NCI-H524 treated with DMSO at 0.1 percent for 48 hours (cell line): Measurements from ENCODE around the gene AFF3.

ENCODE experiments used
- DNase-seq: peaks from one replicate; lab custom pipeline; 2025; lab: John Stamatoyannopoulos, UW

AFF3 gene

DNA sequence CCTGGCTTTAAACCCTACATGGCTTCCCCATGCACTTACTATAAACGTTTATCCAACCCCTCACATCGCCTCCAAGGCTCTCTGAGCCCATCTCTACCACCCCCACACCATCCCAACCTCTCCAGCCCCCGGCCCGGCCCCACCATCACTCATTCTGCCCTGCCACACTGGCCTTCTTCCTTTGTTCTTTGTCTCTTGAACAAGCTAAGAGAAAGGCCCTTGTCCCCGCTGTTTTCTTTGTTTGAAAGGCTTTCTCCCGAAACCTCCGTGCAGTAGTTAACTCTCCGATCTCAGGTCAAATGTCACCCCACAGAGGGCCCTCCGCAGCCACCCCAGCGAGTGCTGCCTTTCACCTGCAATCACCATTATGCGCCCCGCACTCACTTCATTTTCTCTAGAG, 100.4 kb downstream of the AFF3 start:
- no peak for DNase-seq

DNA sequence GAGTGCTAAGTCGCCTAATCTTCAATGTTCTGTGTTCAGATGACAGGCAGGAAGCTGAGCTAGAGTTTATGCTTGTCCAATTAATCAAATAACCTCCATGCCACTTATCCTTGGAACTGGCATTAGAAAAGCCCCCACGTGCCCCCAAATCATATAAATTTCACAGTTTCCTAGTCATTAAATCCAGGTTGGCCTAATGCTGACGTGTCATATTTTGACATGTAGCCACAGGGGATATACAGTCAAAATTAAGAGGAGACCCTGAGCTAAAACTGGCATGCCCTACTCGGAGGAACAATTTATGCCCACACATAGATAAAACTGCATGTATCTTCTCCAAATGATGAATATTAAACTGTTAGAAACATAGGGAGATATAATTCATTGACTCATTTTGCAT, 101.0 kb downstream of the AFF3 start:
- no peak for DNase-seq

DNA sequence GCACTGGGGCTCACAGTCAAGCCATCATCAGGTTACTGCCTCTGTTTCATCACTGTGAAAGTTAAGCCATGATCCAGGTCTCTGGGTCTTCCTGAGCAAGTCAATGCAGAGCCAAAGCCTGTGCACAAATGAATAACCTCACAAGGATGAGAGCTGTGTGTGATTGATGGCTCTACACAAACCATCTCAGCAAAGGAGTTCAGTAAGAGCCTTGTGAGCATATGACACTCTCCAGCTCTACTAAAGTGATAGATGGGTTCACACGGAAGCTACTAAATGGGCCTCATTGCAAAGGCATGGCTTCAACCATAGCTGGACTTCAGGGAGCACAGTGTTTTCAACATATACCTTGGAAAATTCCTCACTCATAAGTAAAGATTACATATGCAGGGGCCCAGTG, 101.5 kb downstream of the AFF3 start:
- no peak for DNase-seq

DNA sequence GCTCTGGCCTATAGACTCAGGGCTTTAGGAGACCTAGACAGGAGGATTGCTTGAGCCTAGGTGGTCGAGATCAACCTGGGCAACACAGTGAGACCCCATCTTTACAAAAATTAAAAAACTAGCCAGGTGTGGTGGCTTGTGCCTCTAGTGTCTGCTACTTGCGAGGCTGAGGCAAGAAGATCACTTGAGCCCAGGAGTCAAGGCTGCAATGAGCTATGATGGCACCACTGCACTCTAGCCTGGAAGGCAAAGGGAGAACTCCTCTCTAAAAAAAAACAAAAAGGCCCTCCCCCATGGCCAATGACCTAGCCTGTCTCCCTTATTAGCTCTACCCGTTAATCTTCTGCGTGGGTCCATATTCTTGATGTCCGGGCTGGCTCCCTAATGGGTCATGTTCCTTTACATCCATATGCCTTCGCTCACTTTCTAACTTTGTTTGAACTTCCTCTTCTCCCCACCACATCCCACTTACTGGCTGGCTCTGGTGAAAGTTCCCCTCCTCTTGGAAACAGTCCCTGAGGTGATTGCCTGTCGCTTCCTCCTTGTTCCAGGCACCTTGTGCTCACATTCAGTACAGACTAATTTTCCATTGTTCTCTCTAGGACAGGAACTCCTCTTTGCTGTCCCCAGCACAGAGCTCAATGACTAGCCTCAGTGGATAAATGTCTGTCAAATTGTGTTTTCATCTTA, 103.0 kb downstream of the AFF3 start:
- no peak for DNase-seq

DNA sequence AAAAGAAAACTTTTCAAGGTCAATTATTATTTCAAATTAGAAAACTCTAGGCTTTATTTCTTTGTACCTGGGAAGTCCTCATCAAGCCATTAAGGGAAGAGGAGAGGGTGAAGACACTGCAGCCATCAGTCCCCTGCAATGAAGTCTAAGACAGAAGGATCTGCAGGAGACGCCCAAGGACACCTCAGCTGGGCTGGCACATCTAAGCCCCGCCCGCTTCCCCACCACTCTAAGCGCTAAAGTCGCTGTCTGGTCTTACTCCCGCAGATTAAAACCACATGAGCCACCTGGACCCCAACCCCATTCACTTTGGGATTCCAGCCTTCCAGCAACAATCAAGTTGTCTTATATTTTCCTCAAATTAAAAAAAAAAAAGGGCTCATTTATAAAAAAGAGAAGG, 104.4 kb downstream of the AFF3 start:
- DNase-seq = no peak

DNA sequence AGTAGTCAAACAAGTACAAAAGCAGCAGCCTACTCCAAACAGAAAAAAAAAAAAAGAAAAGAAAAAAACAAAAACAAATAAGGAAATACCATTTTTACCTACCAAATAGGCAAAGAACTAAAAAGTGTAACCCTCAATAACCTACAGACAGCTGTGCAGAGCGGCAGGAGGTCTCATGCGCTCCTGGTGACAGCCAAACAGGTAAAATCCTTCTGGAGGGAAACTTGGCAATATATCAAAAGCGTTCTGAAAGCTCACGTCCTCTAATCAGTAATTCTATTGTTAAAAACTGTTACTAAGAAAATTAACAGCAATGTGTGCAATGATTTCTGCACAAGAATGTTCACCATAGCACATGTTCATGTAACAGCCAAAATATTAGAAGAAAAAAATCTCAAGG, 105.6 kb downstream of the AFF3 start:
- no peak for DNase-seq

DNA sequence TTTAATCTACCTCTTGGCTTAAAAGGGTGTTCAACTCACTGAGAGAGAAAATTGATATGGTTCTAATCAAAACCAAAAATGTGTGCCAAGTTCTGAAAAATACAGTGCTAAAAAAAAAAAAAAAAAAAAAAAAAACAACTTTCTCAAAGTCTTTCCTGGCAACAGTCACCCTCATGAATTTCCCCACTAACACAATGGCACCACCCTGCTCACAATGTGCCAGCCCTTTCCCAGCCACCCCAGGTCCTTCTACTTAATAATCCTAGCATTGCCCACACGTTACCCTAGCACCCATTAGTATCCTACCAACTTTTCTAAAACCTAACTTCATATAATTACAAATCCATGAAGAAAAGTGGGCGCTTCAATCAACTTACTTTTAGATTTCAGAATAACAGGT, 106.4 kb downstream of the AFF3 start:
- no peak for DNase-seq

DNA sequence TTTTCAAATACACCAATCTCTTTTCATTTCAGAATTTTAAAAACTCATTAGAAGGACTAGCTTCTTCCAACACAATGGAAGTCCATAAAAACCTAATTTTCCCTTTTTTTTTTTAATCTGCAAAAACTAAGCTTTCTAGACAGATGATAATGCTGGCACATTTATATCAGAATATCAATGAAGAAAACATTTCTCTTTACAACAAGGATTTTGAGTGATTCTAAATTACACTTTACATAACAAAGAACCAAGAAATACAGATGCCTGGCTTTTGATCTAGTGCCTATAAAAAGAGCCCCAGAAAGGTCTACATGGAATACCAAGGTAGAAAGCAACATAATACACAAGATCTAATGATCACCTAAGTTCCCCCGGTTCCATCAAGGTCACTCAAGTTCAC, 108.0 kb downstream of the AFF3 start:
- no peak for DNase-seq

DNA sequence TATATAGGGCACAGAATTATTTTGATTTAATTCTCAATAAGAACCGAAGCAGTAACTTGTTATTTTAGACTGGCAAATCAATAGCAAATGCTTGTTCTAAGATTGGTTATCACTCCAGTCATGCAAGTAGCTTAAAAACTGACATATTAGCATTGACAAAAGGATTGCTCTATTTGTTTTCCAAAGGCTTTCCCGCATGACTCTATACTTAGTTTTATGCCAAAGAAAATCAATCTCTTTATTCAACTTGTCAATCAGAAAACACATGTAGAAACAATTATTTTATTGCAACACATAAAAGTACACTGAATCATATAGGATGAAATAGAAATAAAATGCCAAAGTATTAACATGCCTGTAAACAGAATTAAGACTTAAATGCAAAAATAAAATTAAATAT, 108.4 kb downstream of the AFF3 start:
- no peak for DNase-seq

DNA sequence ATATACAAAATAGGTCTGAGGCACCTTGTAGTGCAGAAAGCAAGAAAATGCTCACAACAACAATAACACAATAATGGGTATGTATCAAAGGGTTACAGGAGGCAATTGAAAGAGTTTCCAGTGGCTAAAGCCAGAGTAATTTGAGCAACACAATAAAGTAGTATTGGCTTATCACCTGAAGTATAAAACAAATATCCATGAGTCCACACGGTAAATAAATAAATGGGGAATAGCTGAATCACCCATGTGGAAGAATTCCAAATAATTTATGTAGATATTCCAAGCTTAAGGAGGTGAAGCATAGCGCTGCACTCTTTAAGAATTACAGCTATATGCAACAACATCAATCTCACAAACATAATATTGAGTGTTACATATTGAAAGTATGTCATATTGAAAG, 110.8 kb downstream of the AFF3 start:
- no peak for DNase-seq

DNA sequence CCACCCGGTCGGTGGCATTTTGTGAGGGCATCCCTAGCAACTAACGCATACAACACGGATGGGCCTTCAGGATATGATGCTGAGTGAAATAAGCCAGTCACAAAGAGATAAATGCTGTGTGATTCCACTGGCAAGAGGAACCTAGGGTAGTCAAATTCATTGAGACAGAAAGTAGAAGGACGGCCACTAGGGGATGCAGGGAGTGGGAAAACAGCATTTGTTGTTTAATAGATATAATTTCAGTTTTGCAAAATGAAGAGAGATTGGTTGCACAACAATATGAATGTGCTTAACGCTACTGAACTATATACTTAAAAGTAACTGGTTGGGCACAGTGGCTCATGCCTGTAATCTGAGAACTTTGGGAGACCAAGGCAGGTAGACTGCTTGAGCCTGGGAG, 112.9 kb downstream of the AFF3 start:
- DNase-seq = no peak

DNA sequence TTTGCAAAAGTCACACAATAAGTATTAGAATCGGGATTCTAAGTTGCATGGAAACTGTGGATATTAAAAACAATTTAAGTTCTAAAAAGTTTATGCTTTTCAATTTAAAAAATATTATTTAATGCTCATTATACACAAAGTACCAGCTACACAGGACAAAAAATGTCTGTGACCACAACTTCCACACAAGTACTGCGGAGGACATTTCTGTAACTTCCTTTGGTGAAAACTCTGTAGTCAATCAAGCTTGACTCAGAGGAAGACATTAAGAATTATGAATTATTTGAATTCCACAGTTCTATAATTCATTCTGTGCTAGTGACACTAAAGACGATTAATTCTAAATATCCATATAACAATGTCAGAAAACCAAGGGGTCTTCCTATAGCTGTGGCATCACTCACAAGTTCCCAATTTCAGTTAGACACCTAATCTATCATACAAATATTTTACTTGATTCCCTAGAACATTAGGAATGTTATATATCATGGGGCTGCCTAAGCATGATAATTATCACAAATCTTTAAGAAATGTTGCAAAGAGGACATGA, 120.5 kb downstream of the AFF3 start:
- DNase-seq = no peak

DNA sequence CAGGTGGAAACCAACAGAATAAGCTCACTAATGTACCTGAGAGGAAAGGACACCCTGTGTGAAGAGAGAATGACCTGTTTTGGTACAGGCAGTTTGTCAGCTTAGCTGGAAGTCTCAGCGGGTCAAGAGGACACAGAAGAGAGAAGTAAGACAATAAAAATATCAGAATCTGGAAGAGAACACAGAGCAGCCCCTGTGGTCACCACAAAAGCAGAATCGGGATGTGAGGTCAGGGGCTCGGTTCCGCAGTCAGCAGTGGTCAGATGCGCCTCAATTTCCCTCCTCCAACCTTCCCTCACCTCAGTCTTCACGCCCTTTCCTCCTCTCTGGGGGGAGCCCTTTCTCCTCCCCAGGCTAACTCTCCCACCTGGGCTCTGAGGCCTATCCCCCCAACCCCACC, 122.9 kb downstream of the AFF3 start:
- no peak for DNase-seq

DNA sequence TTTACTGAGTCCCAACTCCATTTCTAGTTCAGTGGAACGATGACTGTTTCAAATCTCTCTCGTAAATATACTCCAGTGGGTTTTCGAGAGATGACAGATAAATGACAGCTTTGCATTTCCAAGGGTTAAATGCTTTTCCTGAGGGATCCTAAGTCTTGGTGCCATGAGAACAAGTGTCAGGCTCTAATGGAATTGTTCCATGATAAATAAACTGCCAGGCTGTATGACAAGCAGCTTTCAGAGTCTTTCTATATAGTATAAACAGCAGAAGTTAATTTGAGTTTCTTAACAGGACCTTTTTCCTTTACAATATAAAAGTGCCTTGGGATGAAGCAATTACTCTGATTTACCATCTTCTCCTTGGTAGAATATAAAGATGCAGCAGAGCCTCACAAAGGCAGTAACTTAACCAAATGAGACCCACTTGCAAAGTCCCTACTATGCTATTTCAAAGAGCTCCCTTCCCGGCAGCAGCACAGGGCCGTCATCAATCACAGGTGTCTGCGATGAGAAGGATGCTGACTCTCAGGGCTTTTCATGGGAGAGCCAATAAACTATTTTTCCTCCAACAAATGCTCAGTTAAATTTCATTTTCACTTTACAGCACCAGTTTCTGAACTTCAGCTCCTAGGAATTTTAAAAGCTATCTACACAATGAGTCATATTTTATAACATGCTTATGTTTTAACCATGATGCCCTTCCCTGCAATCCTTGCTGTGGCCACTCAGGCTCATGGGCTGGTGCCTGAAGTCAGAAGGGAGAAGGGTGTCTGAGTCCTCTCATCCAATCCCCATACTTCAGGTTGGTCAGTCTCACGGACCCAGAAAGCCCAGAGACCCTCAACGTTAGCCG, 123.8 kb downstream of the AFF3 start:
- no peak for DNase-seq

DNA sequence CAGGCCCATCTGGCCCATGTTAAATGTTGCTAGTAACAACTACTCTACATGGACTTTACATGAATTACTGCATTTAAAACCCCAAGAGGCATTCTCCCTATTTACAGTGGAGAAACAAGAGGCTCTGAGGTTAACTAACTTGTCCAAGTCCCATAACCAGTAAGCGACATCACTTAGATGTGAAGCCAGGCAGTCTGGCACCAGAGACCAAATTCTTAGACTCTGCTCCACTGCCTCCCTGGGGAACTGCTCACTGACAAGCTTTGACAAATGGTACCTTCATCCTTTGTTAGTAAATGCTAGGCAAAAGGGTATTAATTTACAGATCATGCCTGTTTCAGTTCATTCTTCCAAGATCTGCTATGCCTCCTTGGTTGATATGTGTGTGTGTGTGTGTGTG, 124.8 kb downstream of the AFF3 start:
- DNase-seq = no peak

DNA sequence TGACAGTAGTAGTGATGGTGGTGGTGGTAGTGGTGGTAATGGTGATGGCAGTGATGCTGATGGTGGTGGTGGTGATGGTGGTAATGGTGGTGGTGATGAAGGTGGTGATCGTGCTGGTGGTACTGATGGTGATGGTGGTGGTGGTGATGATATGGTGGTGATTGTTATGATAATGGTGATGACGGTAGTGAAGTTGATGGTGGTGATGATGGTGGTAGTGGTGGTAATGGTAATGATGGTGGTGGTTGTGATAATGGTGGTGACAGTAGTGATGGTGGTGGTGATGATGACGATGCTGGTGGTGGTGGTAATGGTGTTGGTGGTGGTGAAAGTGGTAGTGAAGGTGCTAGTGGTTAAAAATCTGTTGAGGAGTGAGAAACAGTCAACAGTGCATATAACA, 125.6 kb downstream of the AFF3 start:
- no peak for DNase-seq

DNA sequence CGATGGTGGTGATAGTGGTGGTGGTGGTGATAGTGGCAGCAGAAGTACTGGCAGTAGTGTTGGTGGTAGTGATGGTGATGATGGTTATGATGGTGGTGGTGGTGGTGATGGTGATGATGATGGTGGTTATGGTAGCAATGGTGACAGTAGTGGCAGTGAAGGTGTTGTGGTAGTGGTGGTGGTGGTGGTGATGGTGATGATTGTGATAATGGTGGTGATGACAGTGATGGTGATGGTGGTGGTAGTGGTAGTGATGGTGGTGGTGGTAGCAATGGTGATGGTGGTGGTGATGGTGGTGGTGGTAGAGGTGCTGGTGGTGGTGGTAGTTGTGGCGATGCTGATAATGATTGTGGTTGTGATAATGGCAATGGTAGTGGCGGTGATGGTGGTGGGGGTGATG, 126.5 kb downstream of the AFF3 start:
- DNase-seq = no peak

DNA sequence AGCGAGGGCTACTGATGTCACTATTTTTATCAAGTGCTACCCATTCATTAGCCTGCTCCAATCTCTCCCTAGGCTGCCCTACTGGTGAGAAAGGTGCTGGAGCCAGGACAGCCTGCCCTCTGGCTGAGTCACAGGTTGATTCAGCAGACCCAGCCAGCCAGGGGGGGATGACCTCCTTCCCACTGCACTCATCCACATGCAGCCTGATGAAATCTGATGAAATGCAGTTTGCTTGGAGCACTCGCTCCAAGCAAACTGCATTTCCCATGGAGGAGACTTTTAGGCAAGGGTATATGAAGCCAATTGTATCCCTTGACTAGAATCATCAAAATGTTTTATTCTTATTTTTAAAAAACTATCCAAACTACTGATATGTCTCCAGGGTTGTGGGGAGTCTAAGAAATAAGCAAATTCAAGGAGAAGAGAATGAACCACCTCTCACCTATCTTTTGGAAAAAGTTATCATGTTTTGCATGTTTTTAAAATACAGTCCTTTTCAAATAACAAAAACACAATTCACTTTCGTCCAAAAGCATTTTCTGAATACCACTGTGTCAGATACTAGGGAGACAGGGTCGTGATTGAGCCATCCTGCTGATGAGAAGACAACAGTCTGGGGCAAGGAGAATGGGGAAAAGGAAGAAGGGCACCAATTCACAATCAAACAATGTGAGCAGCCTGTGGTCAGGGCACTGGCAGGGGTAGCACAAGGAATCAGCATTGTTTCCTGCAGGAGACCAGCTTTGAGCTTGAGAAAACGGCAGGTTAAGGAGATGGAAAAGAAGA, 128.3 kb downstream of the AFF3 start:
- DNase-seq = no peak

DNA sequence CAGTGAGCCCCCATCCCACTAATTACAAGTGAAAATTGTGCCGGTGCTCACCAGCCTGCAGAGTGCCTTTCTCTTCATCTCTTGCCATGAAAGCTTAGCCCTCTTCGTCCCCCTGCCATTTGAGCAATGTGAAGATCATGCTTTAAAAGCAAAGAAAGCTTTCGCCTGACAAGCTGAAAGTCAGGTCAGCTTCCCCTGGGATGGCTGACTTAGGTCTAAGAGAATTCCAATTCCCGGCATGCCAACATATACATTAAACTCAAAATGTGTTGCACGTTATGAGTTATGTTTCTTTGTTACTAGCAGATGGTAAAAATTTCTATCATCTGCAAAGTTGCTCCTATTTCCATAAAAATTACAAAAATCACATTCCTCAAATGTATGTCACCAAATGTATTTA, 129.8 kb downstream of the AFF3 start:
- no peak for DNase-seq

DNA sequence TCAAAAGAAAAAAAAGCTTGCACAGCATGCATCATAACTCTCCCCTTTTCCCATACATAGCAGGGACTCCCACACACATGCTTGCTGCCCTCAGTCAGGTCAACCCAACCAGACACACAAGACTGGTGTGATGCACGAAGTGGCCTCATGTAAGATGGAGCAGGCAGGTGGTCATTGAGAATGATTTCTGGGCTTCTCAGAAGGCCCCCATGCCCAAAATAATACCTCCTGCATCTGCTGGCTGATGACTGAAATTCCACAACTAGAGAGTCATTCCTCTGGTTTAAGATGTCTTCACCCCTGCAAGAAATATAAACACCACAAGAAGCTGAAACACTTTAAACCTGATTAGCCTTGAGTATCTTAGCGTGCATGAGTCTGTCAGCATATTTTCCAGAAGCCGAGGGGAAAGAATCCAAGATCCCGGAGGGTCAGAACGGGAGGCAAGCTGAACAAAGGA, 131.1 kb downstream of the AFF3 start:
- DNase-seq = no peak

DNA sequence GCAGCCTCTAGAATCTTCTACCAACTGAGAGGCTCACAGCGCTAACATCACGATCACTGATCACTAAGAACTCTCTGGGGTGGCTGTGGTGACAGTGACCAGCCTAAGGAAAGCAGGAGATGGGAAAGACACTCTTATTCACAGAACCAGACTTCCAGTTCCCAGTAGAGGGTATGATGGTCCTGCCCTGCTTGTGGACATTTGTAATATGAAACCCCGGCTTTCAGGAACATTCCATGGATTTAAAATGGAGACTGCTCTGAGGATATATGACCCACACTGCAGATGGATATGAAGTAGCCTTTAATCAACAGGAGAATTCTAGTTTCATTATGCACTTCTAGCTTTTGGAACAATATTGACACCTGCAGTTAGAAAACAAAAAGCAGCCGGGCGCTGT, 131.8 kb downstream of the AFF3 start:
- no peak for DNase-seq

DNA sequence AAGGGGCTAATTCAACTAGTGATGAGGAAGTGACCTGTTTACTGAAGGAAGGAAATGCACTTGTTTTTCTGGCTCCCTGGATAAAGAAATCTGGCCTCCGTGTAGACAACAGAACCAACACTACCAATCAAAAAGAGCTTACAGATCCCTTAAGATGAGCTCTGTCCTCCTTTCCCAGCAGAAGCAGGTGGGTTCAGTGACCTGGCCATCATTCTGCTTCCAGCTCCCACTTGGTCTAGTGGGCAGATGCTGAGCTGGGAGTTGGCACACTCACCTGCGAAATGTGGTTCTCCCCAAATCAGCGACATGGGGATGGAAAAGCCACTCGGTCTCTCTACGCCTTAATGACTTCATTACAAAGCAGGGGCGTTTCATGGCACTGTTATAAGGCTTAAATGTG, 132.6 kb downstream of the AFF3 start:
- no peak for DNase-seq

DNA sequence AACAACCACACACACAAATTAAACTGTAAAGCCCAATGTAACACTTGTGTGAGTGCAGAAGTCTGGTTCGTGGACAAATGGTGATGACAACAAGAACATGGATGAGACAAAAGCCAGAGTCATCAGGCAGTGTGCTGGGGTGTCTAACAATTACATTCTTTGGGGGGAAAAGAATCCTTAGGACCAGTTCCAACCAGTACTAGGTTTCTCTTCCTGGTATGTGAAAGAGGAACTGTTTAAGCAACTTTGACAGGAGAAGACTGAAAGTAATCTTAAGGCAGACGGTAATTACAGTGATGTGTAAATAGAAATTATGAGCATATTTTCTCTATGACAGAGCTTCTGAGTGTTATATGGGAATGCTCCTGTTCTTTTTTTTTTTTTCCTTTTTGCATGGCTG, 133.4 kb downstream of the AFF3 start:
- no peak for DNase-seq
